H4 (cell line): ENCODE data around the gene ZBTB46. TPM values are rescaled to one million over a fixed set of nuclear protein-coding genes. Genes with fewer than 3 reads are reported as not detected.
"Not testable (repeated sequence)": the region's sequence is repeated elsewhere in the genome, so short reads cannot be mapped to it uniquely, and the experiment has no call there.

Source experiments
- DNase-seq: peaks from one replicate; pipeline ENCODE4 v3.0.0-alpha.2; 2015; ENCODE audit warnings: low spot score
- total RNA-seq: library from RNA; depleted of rRNA; stranded (reverse); fragments of >200 nt; shearing (Covaris generic); gene quantifications from 2 replicates; pipeline ENCODE4 v1.2.3, GENCODE V29; 2014

ZBTB46 gene
- total RNA-seq, 1 experiment from 2014 or later: 0.68 TPM

- DNase-seq: no peak
Measured at GRCh38 chr20:63735859-63736718, 95.0 kb downstream of the ZBTB46 start, which contains the start of gene LIME1. Gene LIME1 (plus strand): TSS chr20:63736664. CDS start chr20:63737550, 886 bp downstream.

GRCh38 chr20:63734946-63735858 lies 95.9 kb downstream of the ZBTB46 start:
- no peak for DNase-seq

GRCh38 chr20:63734111-63734945 lies 96.7 kb downstream of the ZBTB46 start:
- no peak for DNase-seq

GRCh38 chr20:63733579-63734081 lies 97.4 kb downstream of the ZBTB46 start:
- no peak for DNase-seq

GRCh38 chr20:63733117-63733516 lies 97.9 kb downstream of the ZBTB46 start:
- no peak for DNase-seq

GRCh38 chr20:63732118-63733095 lies 98.7 kb downstream of the ZBTB46 start:
- no peak for DNase-seq

GRCh38 chr20:63731410-63731809 lies 99.7 kb downstream of the ZBTB46 start:
- DNase-seq: no peak

GRCh38 chr20:63730189-63730733 lies 100.8 kb downstream of the ZBTB46 start:
- not testable (repeated sequence) for DNase-seq

GRCh38 chr20:63722967-63723622 lies 108.0 kb downstream of the ZBTB46 start:
- DNase-seq: not testable (repeated sequence)

- DNase-seq: no peak
Measured at GRCh38 chr20:63718996-63719395, 112.1 kb downstream of the ZBTB46 start.

GRCh38 chr20:63714858-63715257 lies 116.2 kb downstream of the ZBTB46 start:
- no peak for DNase-seq

- no peak for DNase-seq
Measured at GRCh38 chr20:63712191-63712590, 118.9 kb downstream of the ZBTB46 start.

GRCh38 chr20:63711085-63711645 lies 119.9 kb downstream of the ZBTB46 start:
- DNase-seq: no peak

GRCh38 chr20:63709149-63709527 lies 121.9 kb downstream of the ZBTB46 start:
- DNase-seq: no peak

- no peak for DNase-seq
Measured at GRCh38 chr20:63708301-63709148, 122.5 kb downstream of the ZBTB46 start.

GRCh38 chr20:63707558-63708300 lies 123.3 kb downstream of the ZBTB46 start, which contains the start of the genes ARFRP1 and ZGPAT:
Gene ARFRP1 (minus strand): TSS chr20:63707976. CDS start chr20:63707091, 885 bp downstream.
Gene ZGPAT (plus strand): TSS chr20:63708039. CDS start chr20:63708581, 542 bp downstream.
- peak; percentile 73 for DNase-seq
